GM23248 (cell line): ENCODE data around the gene CDC27.

Experiments
- EZH2 ChIP-seq: fragments of 200-600 bp; sonication (generic); IDR thresholded peaks from 2 replicates; pipeline ENCODE4 v1.6.1; 2018; ENCODE audit warnings: antibody characterized with exemption, mild to moderate bottlenecking; ENCODE audit not compliant: insufficient read depth, poor library complexity, severe bottlenecking
- EZH2phosphoT487 ChIP-seq: fragments of 200-600 bp; sonication (generic); IDR thresholded peaks from 2 replicates; pipeline ENCODE4 v1.6.1; 2018; ENCODE audit warnings: antibody characterized with exemption, moderate library complexity, mild to moderate bottlenecking, low read depth; ENCODE audit not compliant: insufficient read depth

DNA sequence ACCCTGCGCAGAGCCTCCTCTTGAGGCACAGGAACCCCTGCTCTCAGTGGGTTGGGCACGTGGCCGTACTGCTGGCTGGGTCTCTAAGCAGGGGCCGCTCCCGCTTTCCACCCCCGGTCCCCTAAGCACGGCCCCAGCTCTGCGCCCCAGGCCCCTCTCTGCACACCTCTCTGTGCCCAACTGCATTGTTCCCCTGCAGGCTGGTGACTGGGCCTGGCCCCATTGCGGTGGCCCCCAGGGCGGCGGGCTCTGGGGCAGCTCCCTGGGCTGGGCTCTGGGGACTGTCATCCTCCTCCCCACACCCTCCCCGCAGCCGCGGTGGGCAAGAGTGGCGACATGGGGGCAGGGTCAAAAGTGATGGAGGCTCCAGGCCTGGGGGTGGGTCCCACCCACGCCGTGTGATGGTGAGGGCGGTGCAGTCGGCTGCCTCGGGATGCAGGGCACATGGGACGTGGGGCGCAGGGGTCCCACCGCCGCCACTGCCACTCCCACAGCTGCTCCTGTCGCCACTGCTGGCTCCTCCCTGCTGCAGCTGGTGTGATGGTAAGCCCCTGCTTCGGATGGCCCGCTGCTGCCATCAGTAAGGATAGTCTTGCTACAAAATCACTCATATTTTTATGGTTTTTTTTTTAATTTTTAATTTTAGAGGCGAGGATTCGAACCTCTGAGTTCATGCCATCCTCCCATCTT is 49.4 kb upstream of the CDC27 start:
- TF ChIP-seq EZH2 (no peak), EZH2phosphoT487 (no peak)
